ENCODE data around the gene RASSF5.
"Not testable (repeated sequence)": the region's sequence is repeated elsewhere in the genome, so short reads cannot be mapped to it uniquely, and the experiment has no call there.

Gene RASSF5

DNA sequence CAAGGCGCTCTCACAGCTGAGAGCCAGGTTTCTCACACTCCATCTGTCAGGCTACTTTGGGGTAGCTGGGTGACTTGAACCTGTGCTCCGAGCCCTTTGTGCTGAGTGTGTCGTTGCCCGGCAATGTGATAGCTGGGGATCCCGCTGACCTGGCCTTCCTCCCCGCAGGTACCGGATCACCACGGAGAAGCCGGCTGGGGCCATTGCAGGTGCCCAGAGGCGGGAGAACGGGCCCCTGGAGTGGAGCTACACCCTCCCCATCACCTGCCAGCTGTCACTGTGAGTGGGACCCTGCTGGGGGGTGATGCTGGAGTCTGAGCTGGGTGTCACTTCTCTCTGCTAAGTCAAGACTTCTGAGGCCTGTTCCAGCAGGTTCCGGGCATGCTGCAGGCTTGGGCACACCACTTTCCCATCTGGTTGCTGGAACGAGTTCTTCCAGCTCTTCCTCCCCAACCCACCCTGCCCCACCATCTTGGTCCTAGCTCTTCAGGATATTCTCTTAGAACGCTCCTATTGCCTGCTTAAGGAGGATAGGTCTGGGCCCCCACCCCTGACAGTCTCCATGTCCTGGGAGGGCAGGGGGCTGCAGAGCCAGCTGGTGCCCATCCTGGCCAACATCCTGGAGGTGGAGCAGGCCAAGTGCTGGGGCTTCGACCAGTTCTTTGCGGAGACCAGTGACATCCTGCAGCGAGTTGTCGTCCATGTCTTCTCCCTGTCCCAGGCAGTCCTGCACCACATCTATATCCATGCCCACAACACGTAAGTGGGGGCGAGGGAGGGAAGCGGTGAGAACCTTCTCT lies 29.6 kb upstream of the RASSF5 start:
- DNase-seq = no peak

DNA sequence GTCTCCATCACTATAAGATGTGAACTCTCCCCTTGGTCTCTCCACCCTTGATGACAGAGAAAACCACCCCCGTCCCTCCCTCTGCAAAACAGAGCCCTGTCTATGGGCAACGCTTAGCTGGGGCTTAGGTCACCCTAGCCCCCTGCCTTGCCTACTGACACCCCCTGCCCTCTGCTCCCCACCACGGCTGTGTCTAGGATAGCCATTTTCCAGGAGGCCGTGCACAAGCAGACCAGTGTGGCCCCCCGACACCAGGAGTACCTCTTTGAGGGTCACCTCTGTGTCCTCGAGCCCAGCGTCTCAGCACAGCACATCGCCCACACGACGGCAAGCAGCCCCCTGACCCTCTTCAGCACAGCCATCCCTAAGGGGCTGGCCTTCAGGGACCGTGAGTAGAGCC lies 28.6 kb upstream of the RASSF5 start:
- no peak for DNase-seq

GRCh38 chr1:206479183-206480125 lies 27.9 kb upstream of the RASSF5 start:
- DNase-seq = peak; percentile 76

- no peak for DNase-seq
Observed at GRCh38 chr1:206480211-206480610, 27.1 kb upstream of the RASSF5 start.

GRCh38 chr1:206482611-206483010 lies 24.7 kb upstream of the RASSF5 start:
- no peak for DNase-seq

GRCh38 chr1:206483864-206484263 lies 23.5 kb upstream of the RASSF5 start:
- not testable (repeated sequence) for DNase-seq

GRCh38 chr1:206484901-206485300 lies 22.4 kb upstream of the RASSF5 start:
- no peak for DNase-seq

GRCh38 chr1:206486995-206487788 lies 20.1 kb upstream of the RASSF5 start:
- DNase-seq = no peak

DNA sequence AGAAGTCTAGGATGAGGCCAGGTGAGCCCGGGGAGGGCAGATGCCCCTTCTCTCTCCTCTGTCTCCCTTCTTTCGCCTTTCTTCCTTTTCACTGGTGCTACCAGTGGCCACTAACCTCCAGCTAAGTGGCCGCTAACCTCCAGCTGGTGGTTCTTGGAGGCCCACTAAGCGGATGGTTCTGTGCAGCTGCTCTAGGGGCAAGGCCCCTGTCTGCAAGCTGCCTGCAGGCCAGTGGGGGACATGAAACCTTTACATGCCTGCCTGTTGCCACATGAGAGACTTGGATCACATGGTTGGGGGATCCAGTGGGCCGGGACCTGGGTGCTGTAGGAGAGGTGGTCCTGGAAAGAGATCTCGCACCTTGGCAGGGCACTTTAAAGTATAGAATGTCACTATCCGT lies 19.4 kb upstream of the RASSF5 start:
- DNase-seq = no peak

DNA sequence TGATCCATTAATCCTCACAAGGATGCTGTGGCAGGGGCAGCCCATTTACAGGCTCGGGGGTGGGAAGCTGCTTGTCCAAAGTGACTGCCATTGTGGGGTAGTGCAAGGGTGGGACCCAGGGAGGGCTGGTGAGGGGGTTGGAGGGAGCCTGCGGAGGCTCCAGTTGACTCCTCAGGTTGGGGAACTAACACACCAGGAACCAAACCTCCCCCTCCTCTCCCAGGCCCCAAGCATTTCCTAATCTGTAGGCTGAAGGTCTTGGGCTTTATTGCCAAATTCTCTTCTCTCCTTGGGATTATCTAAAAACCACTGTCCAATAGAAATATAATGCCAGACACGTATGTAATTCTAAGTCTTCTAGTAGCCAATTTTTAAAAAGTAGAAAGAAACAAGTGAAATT lies 18.9 kb upstream of the RASSF5 start:
- no peak for DNase-seq

DNA sequence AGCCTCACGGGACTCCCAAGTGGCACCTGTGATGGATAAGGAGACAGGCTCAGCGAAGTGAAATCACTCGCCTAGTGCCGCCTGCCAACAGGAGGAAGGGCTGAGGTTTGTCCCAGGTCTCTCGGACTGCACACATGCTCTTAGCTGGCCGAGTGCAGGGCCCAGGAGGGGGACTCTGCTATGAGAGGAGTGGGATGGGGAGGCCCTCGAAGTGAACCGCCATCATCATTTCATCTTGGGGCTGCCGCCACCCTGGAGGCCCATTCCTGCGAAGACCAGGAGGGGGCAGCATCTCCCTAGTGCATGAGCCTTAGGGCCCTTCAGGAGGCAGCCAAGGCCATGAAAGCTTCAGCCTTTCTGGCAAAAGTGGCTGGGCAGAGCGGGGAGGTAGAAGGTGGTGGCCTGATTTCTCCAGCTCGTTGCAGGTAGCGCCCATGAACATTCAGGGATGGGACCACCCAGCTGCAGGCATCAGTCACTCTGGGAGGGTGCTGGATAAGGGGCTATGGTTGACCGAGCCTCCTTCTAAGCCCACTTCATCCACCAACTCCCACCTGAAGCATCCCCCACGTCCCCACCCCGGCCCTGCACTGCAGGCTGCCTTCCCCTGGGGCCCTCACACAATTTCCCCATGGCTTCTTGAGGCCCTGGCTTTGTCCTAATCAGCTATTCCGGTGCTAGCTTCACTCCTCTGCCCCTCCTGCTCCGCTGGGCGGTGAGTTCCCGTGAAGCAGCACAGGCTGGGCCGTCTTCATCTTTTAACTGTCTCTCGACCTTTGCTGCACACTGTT lies 17.2 kb upstream of the RASSF5 start:
- peak; percentile 79 for DNase-seq

- DNase-seq = no peak
Observed at GRCh38 chr1:206490771-206491405, 16.4 kb upstream of the RASSF5 start.

DNA sequence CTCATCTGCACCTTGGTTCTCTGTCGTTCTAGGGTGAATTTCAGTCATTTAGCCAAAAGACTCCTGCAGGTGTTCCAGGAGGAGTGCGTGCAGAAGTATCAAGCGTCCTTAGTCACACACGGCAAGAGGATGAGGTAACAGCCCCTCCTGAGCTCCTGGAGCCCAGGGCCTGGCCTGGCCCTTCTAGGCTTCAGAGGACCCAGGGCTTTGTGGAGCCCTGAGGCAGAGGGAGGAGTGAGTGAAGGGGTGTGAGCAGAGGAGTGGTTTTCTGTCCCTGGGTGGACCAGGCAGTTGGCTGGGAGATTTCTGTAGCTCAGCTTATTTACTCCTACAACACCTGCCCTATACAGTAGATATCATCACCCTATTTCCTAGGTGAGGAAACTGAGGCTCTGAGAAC lies 15.7 kb upstream of the RASSF5 start:
- no peak for DNase-seq

- no peak for DNase-seq
Observed at GRCh38 chr1:206492589-206492988, 14.7 kb upstream of the RASSF5 start.

DNA sequence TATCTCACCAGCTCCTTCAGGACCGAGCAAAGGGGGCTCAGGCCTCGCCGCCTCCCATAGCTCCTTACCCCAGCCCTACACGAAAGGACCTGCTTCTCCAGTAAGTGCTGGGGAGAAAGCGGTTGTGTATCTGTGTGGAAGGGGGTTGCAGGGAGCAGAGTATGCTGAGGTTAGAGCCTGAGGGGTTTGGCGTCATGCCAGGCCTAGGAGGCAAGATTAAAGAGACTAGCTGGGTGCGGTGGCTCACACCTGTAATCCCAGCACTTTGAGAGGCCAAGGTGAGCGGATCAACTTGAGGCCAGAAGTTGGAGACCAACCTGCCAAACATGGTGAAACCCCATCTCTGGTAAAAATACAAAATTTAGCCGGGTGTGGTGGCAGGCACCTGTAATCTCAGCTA lies 14.1 kb upstream of the RASSF5 start:
- DNase-seq = no peak

DNA sequence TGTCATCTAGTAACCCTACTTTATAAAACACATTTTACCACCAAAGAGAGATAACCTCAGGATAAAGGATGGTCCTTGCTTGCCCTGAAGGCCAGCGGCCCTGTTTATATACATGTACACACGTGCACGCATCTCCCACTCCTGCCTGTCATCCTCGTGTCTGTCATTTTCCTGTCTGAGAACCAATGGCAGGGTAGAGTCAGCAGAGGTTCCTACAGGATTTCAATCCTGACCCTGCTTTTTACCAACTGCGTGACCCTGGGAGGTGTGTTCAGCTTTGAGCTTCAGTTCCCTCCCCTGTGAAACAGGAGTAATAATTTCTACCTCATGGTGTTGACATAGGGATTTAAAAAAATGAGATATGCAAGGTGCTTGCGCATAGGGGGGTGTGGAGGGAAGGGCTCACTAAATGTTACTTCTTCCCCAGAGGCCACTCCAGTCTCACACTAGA lies 12.3 kb upstream of the RASSF5 start:
- DNase-seq = no peak

DNA sequence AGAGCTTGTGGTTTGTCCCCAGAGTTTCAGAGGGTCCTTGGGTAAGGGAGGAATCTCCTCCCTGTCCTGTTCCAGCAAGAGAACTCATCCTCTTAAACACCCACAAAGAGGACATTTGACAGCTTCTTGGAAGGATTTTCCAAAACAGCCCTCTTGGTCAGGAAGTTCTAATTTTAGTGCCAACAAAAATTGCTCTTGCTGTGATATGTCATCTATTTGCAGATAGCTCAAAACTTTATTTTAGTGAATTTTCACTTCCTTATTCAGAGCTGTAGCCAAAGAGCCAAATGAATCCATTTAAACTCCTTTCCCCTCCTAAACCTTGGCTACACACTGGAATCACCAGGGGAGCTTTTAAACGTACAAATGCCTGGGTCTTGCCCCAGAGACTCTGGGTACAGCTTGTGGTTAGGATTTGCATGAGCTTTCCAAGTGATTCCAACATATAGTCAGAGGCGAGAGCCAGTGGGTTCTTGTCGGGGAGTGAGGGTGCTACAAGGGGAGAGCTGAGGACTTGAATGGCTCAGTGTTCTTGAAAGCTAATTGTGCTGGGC lies 11.8 kb upstream of the RASSF5 start:
- DNase-seq = no peak

- no peak for DNase-seq
Observed at GRCh38 chr1:206496131-206496793, 11.1 kb upstream of the RASSF5 start.

DNA sequence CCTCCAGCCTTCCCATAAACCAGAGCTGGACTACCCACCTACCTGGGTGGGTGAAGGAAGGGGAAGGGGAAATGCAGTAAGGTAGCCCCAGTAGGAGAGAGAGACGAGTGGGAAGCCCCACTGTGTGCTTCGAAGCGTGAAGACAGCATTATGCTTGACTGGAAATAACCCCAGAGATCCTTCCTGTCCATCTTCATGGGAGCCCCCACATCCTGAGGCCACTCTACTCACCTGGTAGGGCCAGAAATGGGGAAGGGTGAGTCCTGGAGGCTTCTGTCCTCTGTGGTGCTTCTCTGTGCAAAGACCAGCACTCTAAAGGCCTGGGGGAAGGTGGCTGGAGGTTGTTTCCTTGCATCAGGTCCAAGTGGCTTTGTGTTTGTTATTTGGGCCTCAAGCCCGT lies 10.0 kb upstream of the RASSF5 start:
- no peak for DNase-seq

- no peak for DNase-seq
Observed at GRCh38 chr1:206497774-206498173, 9.6 kb upstream of the RASSF5 start.

- DNase-seq = no peak
Observed at GRCh38 chr1:206498685-206499084, 8.6 kb upstream of the RASSF5 start.

All from right hindlimb (tissue), 1 donor.